DMS114 treated with DMSO at 0.1 percent for 48 hours (cell line): ENCODE data around the gene USP3.
"Not testable (repeated sequence)": the region's sequence is repeated elsewhere in the genome, so short reads cannot be mapped to it uniquely, and the experiment has no call there.

Experiments used
- DNase-seq: peaks from one replicate; lab custom pipeline; 2025; ENCODE audit not compliant: unreplicated experiment; lab: John Stamatoyannopoulos, UW

The USP3 gene

GRCh38 chr15:63605036-63605435 is 100.6 kb downstream of the USP3 start:
- no peak for DNase-seq

- no peak for DNase-seq
Measured at GRCh38 chr15:63605816-63606215, 101.4 kb downstream of the USP3 start.

DNA sequence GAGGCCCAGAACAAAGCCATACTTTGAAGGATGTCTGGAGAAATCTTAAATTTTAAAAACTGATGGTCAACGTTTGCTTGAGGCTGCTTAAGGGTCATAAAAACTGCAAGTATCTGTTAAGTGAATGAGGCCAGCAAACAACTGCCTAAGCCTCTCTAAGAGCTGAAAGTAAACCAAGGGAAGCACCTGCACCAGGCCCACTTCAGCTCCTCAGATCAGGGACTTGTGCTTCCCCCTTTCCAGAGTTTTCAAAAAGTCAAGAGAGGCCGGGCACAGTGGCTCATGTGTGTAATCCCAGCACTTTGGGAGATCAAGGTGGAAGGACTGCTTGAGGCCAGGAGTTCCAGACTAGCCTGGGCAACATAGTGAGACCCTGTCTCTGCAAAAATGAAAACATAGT is 101.9 kb downstream of the USP3 start:
- no peak for DNase-seq

DNA sequence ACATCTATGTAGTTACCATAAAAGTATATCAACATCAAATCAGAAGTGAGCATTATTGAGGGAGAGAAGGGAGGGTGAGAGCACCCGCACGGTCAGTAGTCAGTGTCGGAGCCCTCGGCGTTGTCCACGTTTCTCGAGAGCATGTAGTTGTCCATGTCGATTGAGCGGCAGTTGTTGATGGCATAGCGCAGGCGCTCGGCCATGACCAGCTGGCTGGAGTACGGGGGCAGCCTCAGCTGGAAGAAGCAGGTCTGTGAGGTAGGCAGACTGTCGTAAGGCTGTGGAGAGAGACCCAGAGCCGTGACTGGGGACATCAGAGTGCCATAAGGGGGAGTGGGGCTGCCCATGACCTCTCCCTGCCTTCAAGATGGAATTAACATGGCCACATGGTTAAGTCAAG is 104.6 kb downstream of the USP3 start:
- DNase-seq, result no peak

GRCh38 chr15:63609448-63609847 is 105.1 kb downstream of the USP3 start:
- DNase-seq, result no peak

- DNase-seq, result peak; percentile 75
Measured at GRCh38 chr15:63610209-63610841, 105.9 kb downstream of the USP3 start.

- no peak for DNase-seq
Measured at GRCh38 chr15:63611177-63611576, 106.8 kb downstream of the USP3 start.

- DNase-seq, result no peak
Measured at GRCh38 chr15:63612300-63612699, 107.9 kb downstream of the USP3 start.

DNA sequence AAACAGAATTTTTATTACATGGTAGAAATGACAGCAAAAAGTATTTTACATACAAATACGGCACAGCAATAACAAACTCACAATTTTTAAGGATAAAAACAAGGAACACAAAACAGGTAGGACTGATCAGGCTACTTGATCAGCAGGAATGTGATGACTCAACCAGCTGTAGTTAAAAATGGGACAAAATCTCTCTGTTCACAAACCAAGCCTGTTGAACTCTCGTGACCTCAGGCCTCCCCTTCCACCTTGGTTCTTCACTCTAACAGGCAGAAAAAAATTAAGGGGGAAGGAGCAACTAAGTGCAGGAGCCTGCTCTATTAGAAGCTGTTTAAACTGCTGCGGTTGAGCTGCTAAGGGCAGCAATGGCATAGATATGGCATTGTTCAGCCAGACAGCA is 111.5 kb downstream of the USP3 start:
- no peak for DNase-seq

DNA sequence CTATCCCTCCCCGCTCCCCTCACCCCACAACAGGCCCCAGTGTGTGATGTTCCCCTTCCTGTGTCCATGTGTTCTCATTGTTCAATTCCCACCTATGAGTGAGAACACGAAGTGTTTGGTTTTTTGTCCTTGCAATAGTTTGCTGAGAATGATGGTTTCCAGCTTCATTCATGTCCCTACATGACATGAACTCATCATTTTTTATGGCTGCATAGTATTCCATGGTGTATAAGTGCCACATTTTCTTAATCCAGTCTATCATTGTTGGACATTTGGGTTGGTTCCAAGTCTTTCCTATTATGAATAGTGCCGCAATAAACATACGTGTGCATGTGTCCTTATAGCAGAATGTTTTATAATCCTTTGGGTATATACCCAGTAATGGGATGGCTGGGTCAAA is 112.8 kb downstream of the USP3 start:
- not testable (repeated sequence) for DNase-seq

DNA sequence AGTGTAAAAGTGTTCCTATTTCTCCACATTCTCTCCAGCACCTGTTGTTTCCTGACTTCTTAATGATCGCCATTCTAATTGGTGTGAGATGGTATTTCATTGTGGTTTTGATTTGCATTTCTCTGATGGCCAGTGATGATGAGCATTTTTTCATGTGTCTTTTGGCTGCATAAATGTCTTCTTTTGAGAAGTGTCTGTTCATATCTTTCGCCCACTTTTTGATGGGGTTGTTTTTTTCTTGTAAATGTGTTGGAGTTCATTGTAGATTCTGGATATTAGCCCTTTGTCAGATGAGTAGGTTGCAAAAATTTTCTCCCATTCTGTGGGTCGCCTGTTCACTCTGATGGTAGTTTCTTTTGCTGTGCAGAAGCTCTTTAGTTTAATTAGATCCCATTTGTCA is 113.2 kb downstream of the USP3 start:
- not testable (repeated sequence) for DNase-seq

DNA sequence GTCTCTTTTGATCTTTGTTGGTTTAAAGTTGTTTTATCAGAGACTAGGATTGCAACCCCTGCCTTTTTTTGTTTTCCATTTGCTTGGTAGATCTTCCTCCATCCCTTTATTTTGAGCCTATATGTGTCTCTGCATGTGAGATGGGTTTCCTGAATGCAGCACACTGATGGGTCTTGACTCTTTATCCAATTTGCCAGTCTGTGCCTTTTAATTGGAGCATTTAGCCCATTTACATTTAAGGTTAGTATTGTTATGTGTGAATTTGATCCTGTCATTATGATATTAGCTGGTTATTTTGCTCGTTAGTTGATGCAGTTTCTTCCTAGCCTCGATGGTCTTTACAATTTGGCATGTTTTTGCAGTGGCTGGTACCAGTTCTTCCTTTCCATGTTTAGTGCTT is 116.4 kb downstream of the USP3 start:
- DNase-seq, result not testable (repeated sequence)

DNA sequence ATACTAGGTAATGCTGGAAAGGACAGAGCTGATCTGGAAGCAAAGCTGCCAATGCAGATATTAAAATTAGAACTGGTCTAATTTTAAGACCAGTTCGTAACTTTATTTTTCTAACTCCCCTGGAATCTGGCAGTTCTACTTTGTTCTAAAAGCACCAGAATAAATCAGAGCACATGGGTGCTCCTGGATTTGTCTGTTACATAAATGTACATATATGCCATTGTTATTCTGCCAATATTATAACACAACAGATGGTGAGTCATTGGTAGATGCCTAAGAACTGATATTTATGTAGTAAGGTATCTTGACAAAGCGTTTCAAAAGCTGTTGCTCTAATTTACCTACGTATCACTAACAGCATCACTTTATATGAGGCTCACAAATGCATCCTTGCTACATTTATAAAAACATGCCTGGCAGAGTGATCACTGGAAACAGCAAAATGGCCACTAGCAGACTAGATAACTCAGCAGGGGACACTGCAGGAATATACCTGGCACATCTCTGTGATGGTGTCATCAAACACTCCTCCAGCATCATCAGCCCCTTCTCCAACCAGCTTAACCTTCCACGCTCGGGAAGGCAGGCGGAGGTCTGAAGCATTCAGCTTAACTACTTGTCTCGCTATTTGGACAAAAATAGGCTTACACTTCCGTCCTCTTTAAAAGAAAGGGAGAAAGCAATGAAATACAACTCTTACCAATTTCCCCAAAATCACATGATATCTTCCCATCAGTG is 119.0 kb downstream of the USP3 start:
- DNase-seq, result no peak

- DNase-seq, result no peak
Measured at GRCh38 chr15:63626955-63627354, 122.6 kb downstream of the USP3 start.

DNA sequence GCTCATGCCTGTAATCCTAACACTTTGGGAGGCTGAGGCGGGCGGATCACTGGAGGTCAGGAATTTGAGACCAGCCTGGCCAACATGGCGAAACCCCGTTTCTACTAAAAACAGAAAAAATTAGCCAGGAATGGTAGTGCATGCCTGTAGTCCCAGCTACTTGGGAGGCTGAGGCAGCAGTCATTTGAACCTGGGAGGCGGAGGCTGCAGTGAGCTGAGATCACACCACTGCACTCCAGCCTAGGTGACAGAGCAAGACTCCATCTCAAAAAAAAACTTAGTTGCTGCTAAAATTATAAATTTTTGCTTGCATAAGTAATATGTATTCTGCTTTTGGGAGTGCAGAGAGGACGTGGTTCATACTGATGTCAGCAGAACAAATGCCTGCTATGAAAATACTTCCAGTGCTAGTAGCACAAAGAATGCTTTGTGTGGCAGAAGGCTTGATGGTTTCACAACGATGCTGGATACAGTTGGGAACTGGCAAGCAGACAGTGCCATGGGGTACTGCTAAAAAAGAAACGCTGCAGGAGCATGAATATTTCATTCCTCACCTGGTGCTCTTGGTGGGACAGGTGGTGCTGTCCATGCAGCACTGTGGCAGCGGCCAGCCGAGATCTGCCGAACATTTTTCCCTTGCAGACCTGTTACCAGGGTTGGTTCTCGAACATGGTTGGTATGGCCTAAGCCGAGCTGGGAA is 123.9 kb downstream of the USP3 start:
- no peak for DNase-seq

DNA sequence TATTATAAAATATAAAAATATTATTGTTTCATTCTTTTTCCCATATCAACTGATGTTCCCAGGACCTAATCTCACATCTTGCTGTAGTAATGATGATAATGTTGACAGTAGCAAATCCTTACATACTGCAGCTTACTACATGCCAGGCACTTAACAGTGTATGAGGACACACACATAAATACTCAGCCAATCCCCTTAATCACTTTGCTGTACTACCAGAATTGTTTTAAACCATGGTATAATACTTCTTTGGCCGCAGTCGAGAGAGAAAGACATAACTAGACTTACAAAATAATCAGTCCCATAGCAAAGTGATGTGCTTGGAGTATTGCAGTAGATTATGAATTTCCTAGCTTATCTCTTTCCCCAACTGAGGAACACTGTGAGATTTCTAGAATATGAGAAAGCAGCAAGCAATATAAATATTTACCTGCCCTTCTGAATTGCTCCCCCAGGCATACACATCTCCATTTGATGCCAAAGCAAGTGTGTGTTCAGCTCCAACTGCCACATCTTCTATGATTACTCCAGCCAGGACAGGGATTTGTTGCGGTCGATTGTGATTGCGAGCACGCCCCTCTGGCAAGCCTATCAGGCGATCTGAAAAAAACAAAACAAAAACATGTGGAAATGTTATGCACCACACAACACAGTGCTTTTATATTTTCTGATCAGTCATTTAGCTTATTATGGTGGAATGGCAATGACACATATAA is 125.8 kb downstream of the USP3 start:
- no peak for DNase-seq

- no peak for DNase-seq
Measured at GRCh38 chr15:63633312-63633711, 128.9 kb downstream of the USP3 start.

DNA sequence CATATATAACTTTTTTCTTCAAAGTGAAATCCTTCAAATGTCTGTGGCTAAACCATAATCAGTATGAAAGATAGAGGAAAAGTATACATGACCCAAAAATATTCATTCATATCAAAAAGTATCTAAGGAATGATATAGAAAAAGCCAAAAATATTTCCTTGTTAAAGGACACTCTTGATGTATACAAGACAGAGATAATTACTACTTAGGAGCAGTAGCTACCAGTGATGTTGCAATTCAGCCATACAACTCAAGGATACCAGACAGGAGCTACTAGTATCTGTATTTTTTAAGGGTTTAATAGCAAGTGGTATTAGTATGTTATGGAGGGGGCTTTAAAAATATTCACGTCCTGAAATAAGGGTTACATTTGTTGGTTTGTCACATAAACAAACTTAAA is 129.8 kb downstream of the USP3 start:
- DNase-seq, result no peak

DNA sequence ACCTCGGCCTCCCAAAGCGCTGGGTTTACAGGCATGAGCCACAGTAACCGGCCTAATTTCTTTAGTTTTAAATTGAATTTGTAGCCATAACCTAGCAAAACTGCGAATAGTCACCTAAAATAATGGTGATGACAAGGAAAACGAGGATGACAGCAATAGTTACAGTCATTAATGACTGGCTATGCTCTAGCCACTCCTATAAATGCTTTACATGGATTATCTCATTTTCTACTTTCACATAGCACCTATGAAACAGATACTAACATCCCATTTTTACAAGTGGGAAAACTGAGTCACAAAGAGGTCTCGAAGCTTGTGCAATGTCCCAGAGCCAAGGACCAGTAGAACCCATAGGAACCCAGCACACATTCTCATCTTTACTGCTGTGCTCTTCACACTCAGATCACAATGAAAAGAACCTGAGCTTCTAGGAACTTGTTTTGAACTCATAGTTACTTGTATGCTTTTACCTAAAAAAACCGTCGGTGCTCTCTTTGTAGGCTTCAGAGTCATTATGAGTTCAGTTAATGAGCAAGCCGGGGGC is 132.2 kb downstream of the USP3 start:
- DNase-seq, result no peak

DNA sequence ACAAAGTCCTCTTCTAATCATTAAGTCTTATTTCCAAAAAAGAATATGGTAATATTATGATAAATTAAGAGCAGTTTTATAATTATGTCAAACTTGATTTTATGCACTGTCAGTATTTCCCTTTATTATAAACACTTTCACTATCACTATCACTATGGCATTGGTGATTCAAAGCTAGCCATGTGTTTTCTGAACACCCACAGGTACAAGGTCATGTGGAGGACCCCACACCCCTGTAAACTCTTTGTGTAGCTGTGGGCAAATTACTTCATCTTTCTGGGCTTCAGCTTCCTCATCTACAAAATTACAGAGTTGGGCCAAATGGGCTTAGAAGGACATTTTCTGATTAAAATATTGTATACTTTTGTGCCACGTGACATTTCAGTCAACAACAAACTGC is 134.4 kb downstream of the USP3 start:
- DNase-seq, result no peak

DNA sequence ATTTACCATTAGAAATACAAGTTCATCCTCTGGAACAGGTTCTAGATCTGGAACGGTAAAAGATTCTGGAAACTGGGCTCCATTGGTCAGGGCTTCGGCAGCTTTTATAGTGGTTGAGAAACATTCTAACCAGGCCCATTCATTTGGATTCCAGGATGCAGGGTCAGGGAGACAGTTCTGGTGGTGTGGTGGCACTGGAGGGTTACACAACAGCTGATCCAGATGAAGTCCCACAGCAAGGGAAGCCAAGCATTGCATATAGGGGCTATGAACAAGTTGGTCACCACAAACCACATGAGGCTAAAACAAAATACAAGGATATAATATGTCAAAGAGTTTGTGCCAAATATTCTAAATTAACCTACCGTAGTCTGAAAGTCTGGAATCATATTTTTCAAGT is 135.8 kb downstream of the USP3 start:
- DNase-seq, result no peak
